Measurements from ENCODE around the gene GLDN. TPM values are rescaled to one million over a fixed set of nuclear protein-coding genes. Genes with fewer than 3 reads are reported as not detected.
"Not testable (repeated sequence)": the region's sequence is repeated elsewhere in the genome, so short reads cannot be mapped to it uniquely, and the experiment has no call there.

GLDN gene
- polyA plus RNA-seq, 1 donor from 2014 or later: 0.58 TPM

- TF ChIP-seq POLR2AphosphoS5 (IDR thresholded peaks at IDR 0.05) (no peak), REST (IDR thresholded peaks at IDR 0.05; ENCODE audit: borderline replicate concordance) (no peak), EZH2 (IDR thresholded peaks at IDR 0.05; ENCODE audit: borderline replicate concordance, insufficient read depth, low read length, poor library complexity, severe bottlenecking) (no peak), SMC3 (conservative IDR thresholded peaks at IDR 0.05; ENCODE audit: poor library complexity) (no peak), RAD21 (conservative IDR thresholded peaks at IDR 0.05) (no peak), MXI1 (conservative IDR thresholded peaks at IDR 0.05; ENCODE audit: poor library complexity, severe bottlenecking) (no peak), TAF1 (IDR thresholded peaks at IDR 0.05; ENCODE audit: low read depth) (no peak), CTCF (IDR thresholded peaks at IDR 0.05; ENCODE audit: poor library complexity, severe bottlenecking) (no peak), EP300 (conservative IDR thresholded peaks at IDR 0.05; ENCODE audit: poor library complexity, severe bottlenecking) (no peak)
- Histone ChIP-seq H4K20me1 (ENCODE audit: insufficient read depth) (no peaks in the 10 kb centered on the region), H3K9ac (ENCODE audit: low read length) (no peak overlapping the region), H3K9me2 (ENCODE audit: insufficient read depth, low read length) (no peaks in the 10 kb centered on the region), H3K79me2 (replicated peaks; ENCODE audit: insufficient read depth, low read length) (no peaks in the 10 kb centered on the region), H3K4me3 (ENCODE audit: low read length) (no peak overlapping the region), H3K9me3 (ENCODE audit: low read length) (no peaks in the 10 kb centered on the region), H3K36me3 (ENCODE audit: insufficient read depth, low read length) (no peaks in the 10 kb centered on the region), H3K27ac (ENCODE audit: low read length) (no peak overlapping the region), H3K4me2 (ENCODE audit: low read length) (no peak overlapping the region), H2AFZ (ENCODE audit: low read depth, low read length) (no peak overlapping the region), H3F3A (ENCODE audit: insufficient read depth, low read length, poor library complexity, severe bottlenecking) (no peaks in the 10 kb centered on the region), H3K27me3 (ENCODE audit: insufficient read depth, low read depth, low read length) (no peaks in the 10 kb centered on the region)
Observed at GRCh38 chr15:51416129-51416528, 74.7 kb downstream of the GLDN start.

GRCh38 chr15:51423040-51423439 lies 81.6 kb downstream of the GLDN start:
- not testable (repeated sequence) for H4K20me1 ChIP-seq (ENCODE audit: insufficient read depth); H3K27ac ChIP-seq (ENCODE audit: low read length); H3K4me3 ChIP-seq (ENCODE audit: low read length); H3K9me2 ChIP-seq (ENCODE audit: insufficient read depth, low read length); H3K9ac ChIP-seq (ENCODE audit: low read length); H3K9me3 ChIP-seq (ENCODE audit: low read length); H2AFZ ChIP-seq (ENCODE audit: low read depth, low read length); H3K4me2 ChIP-seq (ENCODE audit: low read length); H3K79me2 ChIP-seq (replicated peaks; ENCODE audit: insufficient read depth, low read length); H3F3A ChIP-seq (ENCODE audit: insufficient read depth, low read length, poor library complexity, severe bottlenecking); H3K27me3 ChIP-seq (ENCODE audit: insufficient read depth, low read depth, low read length); H3K36me3 ChIP-seq (ENCODE audit: insufficient read depth, low read length)

GRCh38 chr15:51424780-51425179 lies 83.3 kb downstream of the GLDN start:
- Histone ChIP-seq H3K27me3 (ENCODE audit: insufficient read depth, low read depth, low read length) (no peaks in the 10 kb centered on the region), H3K4me3 (ENCODE audit: low read length) (no peak overlapping the region), H3K79me2 (replicated peaks; ENCODE audit: insufficient read depth, low read length) (no peaks in the 10 kb centered on the region), H3K9me2 (ENCODE audit: insufficient read depth, low read length) (no peaks in the 10 kb centered on the region), H3K9me3 (ENCODE audit: low read length) (no peaks in the 10 kb centered on the region), H3K9ac (ENCODE audit: low read length) (no peak overlapping the region), H4K20me1 (ENCODE audit: insufficient read depth) (no peaks in the 10 kb centered on the region), H2AFZ (ENCODE audit: low read depth, low read length) (no peak overlapping the region), H3K36me3 (ENCODE audit: insufficient read depth, low read length) (no peaks in the 10 kb centered on the region), H3K27ac (ENCODE audit: low read length) (no peak overlapping the region), H3F3A (ENCODE audit: insufficient read depth, low read length, poor library complexity, severe bottlenecking) (no peaks in the 10 kb centered on the region), H3K4me2 (ENCODE audit: low read length) (no peak overlapping the region)
- no peak for TF ChIP-seq MXI1 (conservative IDR thresholded peaks at IDR 0.05; ENCODE audit: poor library complexity, severe bottlenecking)

All from neural cell (in vitro differentiated cells).